PC-3 (cell line): ENCODE results near the gene C5AR2.

Experiments
- EZH2 ChIP-seq: fragments of 300-600 bp; sonication (generic); IDR thresholded peaks from one replicate; pipeline ENCODE4 v1.6.1; 2017; ENCODE audit warnings: antibody characterized with exemption, mild to moderate bottlenecking, low read length; ENCODE audit not compliant: unreplicated experiment
- EZH2phosphoT487 ChIP-seq: fragments of 300-600 bp; sonication (generic); IDR thresholded peaks from 2 replicates; pipeline ENCODE4 v1.6.1; 2018; ENCODE audit warnings: mild to moderate bottlenecking, antibody characterized with exemption, low read length, borderline replicate concordance
- TF ChIP-seq, protein P1 (sequence below): fragments of 300-600 bp; sonication (generic); conservative IDR thresholded peaks from 2 replicates; pipeline ENCODE4 v1.5.1; 2017; ENCODE audit warnings: antibody characterized with exemption, low read depth, mild to moderate bottlenecking, low read length

DNA sequence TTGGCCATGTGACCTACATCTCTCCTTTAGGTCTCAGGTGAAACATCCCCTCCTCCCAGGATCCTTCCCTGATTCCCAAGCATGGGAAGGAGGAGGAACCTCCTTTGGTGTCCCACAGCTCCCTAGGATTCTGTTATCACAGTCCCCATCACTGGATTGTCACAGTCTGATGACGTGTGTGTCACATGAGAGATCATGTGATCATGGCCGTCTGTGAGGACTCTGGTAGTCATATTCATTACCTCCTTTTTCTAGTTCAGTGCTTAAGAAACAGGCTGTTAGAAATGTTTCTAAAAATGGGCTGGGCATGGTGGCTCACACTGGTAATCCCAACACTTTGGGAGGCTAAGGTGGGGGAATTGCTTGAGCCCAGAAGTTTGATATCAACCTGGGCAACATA lies 20.1 kb downstream of the C5AR2 start:
- TF ChIP-seq, protein P1, sequence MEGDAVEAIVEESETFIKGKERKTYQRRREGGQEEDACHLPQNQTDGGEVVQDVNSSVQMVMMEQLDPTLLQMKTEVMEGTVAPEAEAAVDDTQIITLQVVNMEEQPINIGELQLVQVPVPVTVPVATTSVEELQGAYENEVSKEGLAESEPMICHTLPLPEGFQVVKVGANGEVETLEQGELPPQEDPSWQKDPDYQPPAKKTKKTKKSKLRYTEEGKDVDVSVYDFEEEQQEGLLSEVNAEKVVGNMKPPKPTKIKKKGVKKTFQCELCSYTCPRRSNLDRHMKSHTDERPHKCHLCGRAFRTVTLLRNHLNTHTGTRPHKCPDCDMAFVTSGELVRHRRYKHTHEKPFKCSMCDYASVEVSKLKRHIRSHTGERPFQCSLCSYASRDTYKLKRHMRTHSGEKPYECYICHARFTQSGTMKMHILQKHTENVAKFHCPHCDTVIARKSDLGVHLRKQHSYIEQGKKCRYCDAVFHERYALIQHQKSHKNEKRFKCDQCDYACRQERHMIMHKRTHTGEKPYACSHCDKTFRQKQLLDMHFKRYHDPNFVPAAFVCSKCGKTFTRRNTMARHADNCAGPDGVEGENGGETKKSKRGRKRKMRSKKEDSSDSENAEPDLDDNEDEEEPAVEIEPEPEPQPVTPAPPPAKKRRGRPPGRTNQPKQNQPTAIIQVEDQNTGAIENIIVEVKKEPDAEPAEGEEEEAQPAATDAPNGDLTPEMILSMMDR: no peak
- TF ChIP-seq EZH2 (no peak), EZH2phosphoT487 (no peak)
